ENCODE data around the gene RASGRP4. TPM values are rescaled to one million over a fixed set of nuclear protein-coding genes. Genes with fewer than 3 reads are reported as not detected.

Gene RASGRP4
- total RNA-seq, 1 experiment from 2014 or later: not detected

- TF ChIP-seq ZNF274 (IDR thresholded peaks at IDR 0.05; ENCODE audit: low read depth, low read length): no peak
- TF ChIP-seq YY1 (IDR thresholded peaks at IDR 0.05; ENCODE audit: extremely low read depth, insufficient replicate concordance, low read depth, low read length): no peak
- TF ChIP-seq TCF7L2 (IDR thresholded peaks at IDR 0.05; ENCODE audit: borderline replicate concordance, extremely low read depth, insufficient read depth, insufficient read length): no peak
- TF ChIP-seq SIN3A (IDR thresholded peaks at IDR 0.05; ENCODE audit: low read depth): no peak
- no peak for TF ChIP-seq POLR2AphosphoS5 (IDR thresholded peaks at IDR 0.05; ENCODE audit: low read depth, low read length)
- TF ChIP-seq ELF1 (IDR thresholded peaks at IDR 0.05; ENCODE audit: borderline replicate concordance, low read depth): no peak
- no peak for TF ChIP-seq RAD21 (IDR thresholded peaks at IDR 0.05; ENCODE audit: low read depth)
- no peak for TF ChIP-seq SRF (IDR thresholded peaks at IDR 0.05; ENCODE audit: low read depth)
These were observed 23.5 kb upstream of the RASGRP4 start (continued) for GRCh38 chr19:38449518-38449917.

- H3K9me3 ChIP-seq (ENCODE audit: control insufficient read depth in 1 of 2, insufficient read depth in 1 of 2, low read depth in 1 of 2, low read length in 2 of 2): no peaks in the 10 kb centered on the region
- H3K79me2 ChIP-seq (ENCODE audit: insufficient read depth, low read length): no peaks in the 10 kb centered on the region
- peaks cover 3 to 7% of the 10 kb centered on the region in 2 experiments; a peak in 3 of 4 replicates for H3K4me1 ChIP-seq (ENCODE audit: control insufficient read depth in 1 of 2, insufficient read depth in 2 of 2, low read length in 2 of 2)
- intact Hi-C loops (cut with micrococcal nuclease): no loop called here
- no peaks in the 10 kb centered on the region for H3K9me2 ChIP-seq (ENCODE audit: insufficient read depth)
- ChIA-PET RAD21 (ENCODE audit: low non-redundant PET in 1 of 2, low total read pairs in 2 of 2, uncharacterized antibody in 2 of 2, unreplicated experiment in 2 of 2) (no interaction called here), POLR2A (no interaction called here), CTCF (no interaction called here)
- BruUV-seq (replicated peaks): no TSS peak
- H3K4me2 ChIP-seq (ENCODE audit: low read length): no peak overlapping the region
- no peaks in the 10 kb centered on the region for H3K36me3 ChIP-seq (ENCODE audit: control insufficient read depth in 1 of 2, insufficient read depth in 2 of 2, low read length in 2 of 2)
- no peaks in the 10 kb centered on the region for H4K20me1 ChIP-seq (ENCODE audit: insufficient read depth)
- no peak overlapping the region for H3K4me3 ChIP-seq (replicated peaks in 1 of 2; ENCODE audit: low read depth in 1 of 2, low read length in 2 of 2)
- no peak overlapping the region for H3K9ac ChIP-seq (ENCODE audit: low read length)
- H3K27me3 ChIP-seq (ENCODE audit: insufficient read depth, low read length): no peaks in the 10 kb centered on the region
- no peak overlapping the region for H3K27ac ChIP-seq (ENCODE audit: low read depth, low read length)
- ATAC-seq (no peak), DNase-seq (ENCODE audit: low read depth, low spot score) (no peak)
- no peak overlapping the region for H2AFZ ChIP-seq (ENCODE audit: low read depth, low read length, poor library complexity, severe bottlenecking)
- TF ChIP-seq YY1 (IDR thresholded peaks at IDR 0.05; ENCODE audit: extremely low read depth, insufficient replicate concordance, low read depth, low read length) (no peak), POLR2A (IDR thresholded peaks at IDR 0.05; ENCODE audit: borderline replicate concordance, extremely low read depth, insufficient read depth, insufficient read length) (no peak), SIN3A (IDR thresholded peaks at IDR 0.05; ENCODE audit: low read depth) (no peak), CTCF (IDR thresholded peaks at IDR 0.05 in 2 of 3, conservative IDR thresholded peaks at IDR 0.05 in 1 of 3; ENCODE audit: borderline replicate concordance in 1 of 3, insufficient read depth in 1 of 3, low read depth in 2 of 3, low read length in 2 of 3) (no peak), ATF3 (IDR thresholded peaks at IDR 0.05) (no peak), REST (IDR thresholded peaks at IDR 0.05; ENCODE audit: low read depth) (no peak), EGR1 (IDR thresholded peaks at IDR 0.05; ENCODE audit: low read depth) (no peak), EZH2phosphoT487 (IDR thresholded peaks at IDR 0.05; ENCODE audit: borderline replicate concordance) (no peak), JUND (IDR thresholded peaks at IDR 0.05) (no peak), MAX (IDR thresholded peaks at IDR 0.05) (no peak), EZH2 (IDR thresholded peaks at IDR 0.05) (no peak), RAD21 (IDR thresholded peaks at IDR 0.05; ENCODE audit: low read depth) (no peak), CEBPB (IDR thresholded peaks at IDR 0.05; ENCODE audit: low read depth) (no peak), ELF1 (IDR thresholded peaks at IDR 0.05; ENCODE audit: borderline replicate concordance, low read depth) (no peak), POLR2AphosphoS5 (IDR thresholded peaks at IDR 0.05; ENCODE audit: low read depth, low read length) (no peak)
These were observed 22.2 kb upstream of the RASGRP4 start for GRCh38 chr19:38448225-38448624.

All from HCT116 (cell line).